Transverse colon (tissue), 4 donors: Measurements from ENCODE around the gene PCGF1. TPM values are rescaled to one million over a fixed set of nuclear protein-coding genes. Genes with fewer than 3 reads are reported as not detected.

Experiments
- DNase-seq: peaks from one replicate; pipeline ENCODE4 v3.0.0-alpha.2; 2019
- H3K27ac ChIP-seq, 4 donors: fragments of 200-600 bp; sonication (generic); 2 replicates each; pipeline ENCODE4 v1.5.1; 2016 to 2018; ENCODE audit warnings: inconsistent platforms in 4 of 4
- H3K27me3 ChIP-seq: fragments of 200-600 bp; sonication (generic); 2 replicates; pipeline ENCODE4 v1.5.1; 2017; ENCODE audit warnings: inconsistent platforms
- H3K36me3 ChIP-seq, 4 donors: fragments of 200-600 bp; sonication (generic); 2 replicates each; pipeline ENCODE4 v1.5.1; 2017 to 2019; ENCODE audit warnings: inconsistent platforms in 4 of 4
- H3K4me1 ChIP-seq, 4 donors: fragments of 200-600 bp; sonication (generic); 2 replicates each; pipeline ENCODE4 v1.5.1; 2017 to 2020; ENCODE audit warnings: inconsistent platforms in 4 of 4
- H3K4me3 ChIP-seq, 4 donors: fragments of 200-600 bp; sonication (generic); 1 replicate in 1 of 4; 2 replicates in 3 of 4; pipeline versions ENCODE4 v1.5.1 to v1.6.1; 2017 to 2019; ENCODE audit warnings: inconsistent platforms in 4 of 4
- H3K9me3 ChIP-seq, 2 donors: fragments of 200-600 bp; sonication (generic); 2 replicates each; pipeline ENCODE4 v1.5.1; 2017 to 2019; ENCODE audit warnings: inconsistent platforms in 2 of 2
- EP300 ChIP-seq: sonication (generic); formaldehyde crosslinking; IDR thresholded peaks from one replicate; pipeline ENCODE4 v1.6.1; 2017; ENCODE audit warnings: antibody characterized with exemption, low read depth
- POLR2A ChIP-seq: fragments of 450-650 bp; IDR thresholded peaks from one replicate; pipeline ENCODE4 v1.6.1; 2016; ENCODE audit warnings: antibody characterized with exemption, mild to moderate bottlenecking, moderate library complexity
- POLR2AphosphoS5 ChIP-seq, 3 donors: sonication (generic); formaldehyde crosslinking; IDR thresholded peaks; one replicate each; pipeline ENCODE4 v1.6.1; 2016; ENCODE audit warnings: antibody characterized with exemption in 3 of 3
- WGBS, 2 donors: methylation state at CpG; one replicate each; pipeline ENCODE4 v1.1.5; 2018; ENCODE audit warnings: low coverage in 1 of 2; 5-methylcytosine and 5-hydroxymethylcytosine counted together
- in situ Hi-C, 4 donors: fragments of 200-750 bp; cut with MboI; loops; one replicate each; pipeline versions ENCODE4 v1.15.0 to v1.15.1; 2017; ENCODE audit warnings: low sequenced_read_pairs in 3 of 4, low pct_ligation_motif_present in 1 of 4, low pct_unique_long_range_greater_than_20kb in 1 of 4
- intact Hi-C: fragments of 100-400 bp; cut with DNase I; formaldehyde crosslinking; loops from one replicate; pipeline ENCODE4 v1.15.1; 2023; ENCODE audit warnings: low total_unique reads
- total RNA-seq, 4 donors: library from RNA; depleted of rRNA; stranded (reverse); fragments of >200 nt; gene quantifications; one replicate each; pipeline ENCODE4 v1.1.0, GENCODE V29; 2016
- TF ChIP-seq, protein P1 (sequence below), 5 experiments: fragments of 200-600 bp in 3 of 5; fragments of 450-650 bp in 2 of 5; sonication (generic) in 3 of 5; IDR thresholded peaks; 1 replicate in 2 of 5; 2 replicates in 3 of 5; pipeline ENCODE4 v1.5.1; 2016 to 2017; ENCODE audit warnings: antibody characterized with exemption in 5 of 5, inconsistent platforms in 3 of 5, mild to moderate bottlenecking in 2 of 5, moderate library complexity in 1 of 5

PCGF1 gene
- total RNA-seq, 4 donors from 2014 or later, result 3.7 to 23.9 (median 19.3) TPM

DNA sequence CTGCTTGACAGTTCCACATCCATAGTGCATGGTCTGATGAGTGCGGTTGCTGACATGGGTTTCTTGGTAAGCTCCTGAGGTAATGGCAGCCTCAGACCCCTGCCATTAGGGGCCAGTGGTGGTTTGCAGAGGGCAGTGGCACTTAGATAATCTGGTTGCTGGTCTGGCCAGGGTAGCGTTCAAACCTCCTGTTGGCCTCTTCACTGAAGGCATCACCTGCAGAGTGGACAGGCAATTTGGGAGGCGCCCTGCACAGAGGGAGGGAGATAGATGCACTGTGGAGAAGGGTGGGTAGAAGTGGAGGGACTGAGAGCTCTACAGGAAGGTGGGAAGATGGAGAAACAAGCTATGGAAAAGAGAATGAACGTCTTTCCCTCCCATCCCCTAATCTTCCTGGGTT, 26.0 kb upstream of the PCGF1 start:
- whole genome bisulfite sequencing, 2 donors, result 85 to 86% methylated on average over 2 to 4 of the region's 4 CpGs
- no peak overlapping the region for H3K27ac ChIP-seq
- no peaks in the 10 kb centered on the region for H3K27me3 ChIP-seq
- no peak for DNase-seq
- H3K4me3 ChIP-seq, result no peak overlapping the region
- in situ Hi-C loops, result no loop called here
- peaks cover 10 to 21% (median 14%) of the 10 kb centered on the region in 4 donors for H3K4me1 ChIP-seq
- intact Hi-C loops, result no loop called here
- TF ChIP-seq POLR2AphosphoS5 (IDR thresholded peaks at IDR 0.05), result no peak
- TF ChIP-seq, protein P1, sequence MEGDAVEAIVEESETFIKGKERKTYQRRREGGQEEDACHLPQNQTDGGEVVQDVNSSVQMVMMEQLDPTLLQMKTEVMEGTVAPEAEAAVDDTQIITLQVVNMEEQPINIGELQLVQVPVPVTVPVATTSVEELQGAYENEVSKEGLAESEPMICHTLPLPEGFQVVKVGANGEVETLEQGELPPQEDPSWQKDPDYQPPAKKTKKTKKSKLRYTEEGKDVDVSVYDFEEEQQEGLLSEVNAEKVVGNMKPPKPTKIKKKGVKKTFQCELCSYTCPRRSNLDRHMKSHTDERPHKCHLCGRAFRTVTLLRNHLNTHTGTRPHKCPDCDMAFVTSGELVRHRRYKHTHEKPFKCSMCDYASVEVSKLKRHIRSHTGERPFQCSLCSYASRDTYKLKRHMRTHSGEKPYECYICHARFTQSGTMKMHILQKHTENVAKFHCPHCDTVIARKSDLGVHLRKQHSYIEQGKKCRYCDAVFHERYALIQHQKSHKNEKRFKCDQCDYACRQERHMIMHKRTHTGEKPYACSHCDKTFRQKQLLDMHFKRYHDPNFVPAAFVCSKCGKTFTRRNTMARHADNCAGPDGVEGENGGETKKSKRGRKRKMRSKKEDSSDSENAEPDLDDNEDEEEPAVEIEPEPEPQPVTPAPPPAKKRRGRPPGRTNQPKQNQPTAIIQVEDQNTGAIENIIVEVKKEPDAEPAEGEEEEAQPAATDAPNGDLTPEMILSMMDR (IDR thresholded peaks at IDR 0.05), result no peak
- no peak for TF ChIP-seq POLR2A
- no peak for TF ChIP-seq EP300
- no peaks in the 10 kb centered on the region for H3K9me3 ChIP-seq
- peaks cover 0 to 4% (median 0%) of the 10 kb centered on the region in 4 donors for H3K36me3 ChIP-seq

DNA sequence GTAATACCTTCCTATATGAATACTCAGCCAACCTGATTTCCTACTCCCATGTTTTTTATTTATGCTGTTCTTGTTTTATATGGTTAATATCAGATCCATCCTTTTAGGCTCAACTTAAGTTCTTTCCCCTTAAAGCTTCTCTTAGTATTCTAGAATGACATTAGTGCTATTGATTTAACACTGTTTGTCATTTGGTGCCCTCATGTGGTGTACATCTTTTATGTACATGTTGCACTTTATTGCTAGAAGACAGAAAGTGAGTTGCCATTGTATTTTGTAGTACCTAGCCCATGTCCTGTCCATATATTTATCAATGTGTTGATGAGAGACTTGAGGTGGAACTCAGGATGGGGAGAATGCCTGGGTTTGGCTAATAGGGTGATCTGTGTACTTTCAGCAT, 24.7 kb upstream of the PCGF1 start:
- no peak for DNase-seq
- TF ChIP-seq POLR2AphosphoS5 (IDR thresholded peaks at IDR 0.05) (no peak), EP300 (no peak), POLR2A (no peak)
- TF ChIP-seq, protein P1 (IDR thresholded peaks at IDR 0.05), result peak in 4 of 5 experiments; percentile 13 to 35 (median 20)
- H3K27me3 ChIP-seq, result no peaks in the 10 kb centered on the region
- no peak overlapping the region for H3K4me3 ChIP-seq
- no peaks in the 10 kb centered on the region for H3K9me3 ChIP-seq
- H3K36me3 ChIP-seq, result peaks cover 0 to 12% (median 2%) of the 10 kb centered on the region in 4 donors
- intact Hi-C loops (no loop called here), in situ Hi-C loops (no loop called here)
- peaks cover 14 to 28% (median 19%) of the 10 kb centered on the region in 4 donors for H3K4me1 ChIP-seq
- no peak overlapping the region for H3K27ac ChIP-seq

DNA sequence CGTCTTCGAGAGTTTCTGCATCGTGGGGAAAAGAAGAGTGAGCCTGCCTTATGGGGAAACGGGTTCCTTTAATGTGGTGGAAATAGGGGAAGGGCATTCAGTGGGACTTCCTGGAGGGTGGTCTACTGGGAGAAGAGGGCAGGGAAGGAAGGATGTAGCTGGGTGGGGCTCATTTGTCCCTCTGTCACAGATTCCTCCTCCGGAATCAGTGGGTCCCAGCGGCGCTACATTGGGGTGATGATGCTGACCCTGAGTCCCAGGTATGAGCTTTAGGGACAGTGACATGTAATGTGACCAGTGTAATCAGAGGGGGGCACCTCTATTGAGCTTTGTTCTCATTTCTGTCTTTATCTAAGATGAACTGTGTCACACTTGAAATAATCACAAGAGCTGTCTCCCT, 24.2 kb upstream of the PCGF1 start:
- Histone ChIP-seq H3K4me3 (no peak overlapping the region), H3K27me3 (no peaks in the 10 kb centered on the region), H3K9me3 (no peaks in the 10 kb centered on the region), H3K36me3 (peaks cover 0 to 18% (median 5%) of the 10 kb centered on the region in 4 donors), H3K4me1 (peaks cover 14 to 28% (median 19%) of the 10 kb centered on the region in 4 donors), H3K27ac (no peak overlapping the region)
- intact Hi-C loops (loop anchor here (2.0 kb wide), 1 partner anchor 49 kb away; the partner anchor contains the start of genes CCDC142 and TTC31), in situ Hi-C loops (no loop called here)
- no peak for DNase-seq
- 75 to 100% methylated on average over 1 to 7 of the region's 7 CpGs for WGBS, 2 donors
- TF ChIP-seq, protein P1 (IDR thresholded peaks at IDR 0.05), result no peak
- TF ChIP-seq POLR2A (no peak), POLR2AphosphoS5 (IDR thresholded peaks at IDR 0.05) (no peak), EP300 (no peak)

DNA sequence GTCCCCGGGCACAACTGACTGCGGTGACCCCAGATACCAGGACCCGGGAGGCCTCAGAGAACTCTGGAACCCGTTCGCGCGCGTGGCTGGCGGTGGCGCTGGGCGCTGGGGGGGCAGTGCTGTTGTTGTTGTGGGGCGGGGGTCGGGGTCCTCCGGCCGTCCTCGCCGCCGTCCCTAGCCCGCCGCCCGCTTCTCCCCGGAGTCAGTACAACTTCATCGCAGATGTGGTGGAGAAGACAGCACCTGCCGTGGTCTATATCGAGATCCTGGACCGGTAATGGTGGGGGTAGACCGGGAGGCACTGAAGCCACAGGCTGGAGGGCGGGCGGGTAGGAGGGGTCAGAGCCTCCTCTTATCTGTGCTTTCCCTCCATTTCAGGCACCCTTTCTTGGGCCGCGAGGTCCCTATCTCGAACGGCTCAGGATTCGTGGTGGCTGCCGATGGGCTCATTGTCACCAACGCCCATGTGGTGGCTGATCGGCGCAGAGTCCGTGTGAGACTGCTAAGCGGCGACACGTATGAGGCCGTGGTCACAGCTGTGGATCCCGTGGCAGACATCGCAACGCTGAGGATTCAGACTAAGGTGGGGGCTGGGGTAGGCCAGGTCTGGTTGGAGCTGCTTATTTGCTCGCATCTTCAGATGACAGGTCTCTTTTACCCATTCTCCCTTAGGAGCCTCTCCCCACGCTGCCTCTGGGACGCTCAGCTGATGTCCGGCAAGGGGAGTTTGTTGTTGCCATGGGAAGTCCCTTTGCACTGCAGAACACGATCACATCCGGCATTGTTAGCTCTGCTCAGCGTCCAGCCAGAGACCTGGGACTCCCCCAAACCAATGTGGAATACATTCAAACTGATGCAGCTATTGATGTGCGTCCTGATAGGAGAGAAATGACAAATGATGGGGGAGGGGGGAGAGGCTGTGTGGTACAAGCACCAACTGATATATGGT, 23.0 kb upstream of the PCGF1 start:
- Histone ChIP-seq H3K4me3 (peak overlapping the region; percentile 68 to 79 (median 79)), H3K27me3 (no peaks in the 10 kb centered on the region), H3K36me3 (peaks cover 0 to 23% (median 8%) of the 10 kb centered on the region in 4 donors), H3K27ac (peak overlapping the region; percentile 85 to 94 (median 92)), H3K4me1 (peaks cover 14 to 28% (median 19%) of the 10 kb centered on the region in 4 donors), H3K9me3 (no peaks in the 10 kb centered on the region)
- 4 to 10% methylated on average over 2 to 43 of the region's 54 CpGs for WGBS, 2 donors
- intact Hi-C loops (loop anchor here (2.0 kb wide), 1 partner anchor 48 kb away; the partner anchor contains the start of genes CCDC142 and TTC31), in situ Hi-C loops (no loop called here)
- peak; percentile 62 for DNase-seq
- TF ChIP-seq POLR2A, result no peak
- TF ChIP-seq POLR2AphosphoS5 (IDR thresholded peaks at IDR 0.05), result peak in 1 of 3 donors; percentile 9
- no peak for TF ChIP-seq EP300
